Measurements from ENCODE around the gene ZNF586.
"Not testable (repeated sequence)": the region's sequence is repeated elsewhere in the genome, so short reads cannot be mapped to it uniquely, and the experiment has no call there.

The ZNF586 gene

DNA sequence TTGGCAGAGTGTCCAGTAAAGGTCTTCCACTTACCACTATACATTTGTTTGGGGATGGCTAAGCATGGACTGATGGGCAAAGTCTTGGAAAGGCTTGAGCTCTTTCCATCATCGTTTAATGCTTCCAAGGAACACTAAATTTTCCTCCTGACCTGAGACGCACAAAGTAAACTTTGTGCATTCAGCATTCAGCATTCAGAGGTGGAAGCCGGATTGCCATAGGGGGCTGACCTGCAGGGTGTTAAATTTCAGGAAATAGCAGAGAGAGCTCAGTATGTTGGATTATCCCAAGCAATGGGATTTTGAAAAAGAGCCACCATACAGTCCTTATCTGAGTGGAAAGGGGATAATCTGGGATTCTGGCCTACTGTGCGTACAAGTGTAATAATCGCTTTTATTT lies 31.2 kb downstream of the ZNF586 start:
- no peak for DNase-seq

DNA sequence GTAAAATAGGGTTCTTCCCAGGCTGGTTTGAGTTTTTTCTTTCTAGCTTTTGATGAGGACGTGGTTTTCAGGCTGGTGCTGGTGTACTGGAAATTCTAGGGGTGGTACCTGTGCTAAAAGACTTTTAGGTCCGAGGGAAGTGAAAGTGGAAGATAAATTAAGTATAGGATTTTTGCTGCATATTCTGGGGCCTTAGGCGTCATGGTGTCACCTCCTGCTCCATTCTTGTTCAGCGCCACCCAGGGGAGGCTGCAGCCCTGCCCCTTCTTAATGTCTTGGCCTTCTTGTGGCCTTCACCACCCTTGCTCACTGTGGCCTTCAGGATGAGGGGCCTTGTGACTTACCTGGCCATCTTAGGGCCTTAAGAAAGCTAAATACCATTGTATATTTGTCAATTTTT lies 32.8 kb downstream of the ZNF586 start:
- no peak for DNase-seq

DNA sequence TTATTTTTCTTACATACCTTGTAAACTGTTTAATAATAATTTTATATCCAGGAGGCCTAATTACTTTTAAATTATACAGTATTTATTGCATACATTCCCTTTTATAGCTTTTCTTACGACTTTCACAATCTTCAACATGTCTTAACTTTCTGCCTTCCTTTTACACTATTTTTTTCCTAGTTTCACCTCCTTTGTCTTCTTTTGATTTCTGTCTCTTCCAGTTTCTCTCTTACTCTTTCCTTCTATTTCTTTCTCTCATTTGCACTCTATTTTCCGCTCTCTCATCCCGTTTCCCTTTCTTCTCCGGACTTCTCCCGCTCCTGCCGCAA lies 33.8 kb downstream of the ZNF586 start:
- no peak for DNase-seq

DNA sequence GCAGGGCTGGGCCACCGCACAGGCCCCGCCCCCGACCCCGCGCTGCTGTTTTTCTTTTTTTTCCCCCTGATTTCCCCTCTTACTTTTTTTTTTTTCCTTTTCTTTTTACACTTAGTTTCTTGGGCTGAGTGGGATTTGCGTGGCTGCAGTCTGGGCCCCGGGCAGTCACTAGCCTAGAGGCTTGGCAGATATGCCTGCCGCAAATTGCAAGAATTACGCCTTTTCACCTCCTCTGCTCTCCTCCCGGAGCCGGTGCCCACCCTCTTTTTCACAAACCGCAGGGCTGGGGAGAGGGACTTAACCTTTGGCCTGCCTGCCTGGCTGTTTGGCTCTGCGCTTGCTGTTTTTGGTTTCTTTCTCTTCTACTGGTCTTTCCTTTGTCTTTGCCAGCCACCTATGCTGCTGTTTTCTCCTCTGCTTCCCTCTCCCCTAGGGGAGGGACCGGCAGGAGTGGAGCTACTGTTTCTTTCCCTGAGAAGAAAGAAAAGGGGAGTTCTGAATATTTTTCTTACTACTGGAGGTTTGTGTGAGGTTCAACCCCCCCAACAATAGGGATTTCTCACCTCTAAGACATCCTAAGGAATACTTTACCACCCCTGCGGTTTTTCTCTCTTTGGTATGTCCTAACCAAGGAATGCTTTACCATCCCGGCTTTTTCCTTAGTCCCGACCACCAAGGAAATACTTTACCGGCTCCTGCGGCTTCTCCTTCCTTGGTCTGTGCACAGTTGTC lies 34.3 kb downstream of the ZNF586 start:
- DNase-seq: peak; percentile 5 to 42 (median 26)

DNA sequence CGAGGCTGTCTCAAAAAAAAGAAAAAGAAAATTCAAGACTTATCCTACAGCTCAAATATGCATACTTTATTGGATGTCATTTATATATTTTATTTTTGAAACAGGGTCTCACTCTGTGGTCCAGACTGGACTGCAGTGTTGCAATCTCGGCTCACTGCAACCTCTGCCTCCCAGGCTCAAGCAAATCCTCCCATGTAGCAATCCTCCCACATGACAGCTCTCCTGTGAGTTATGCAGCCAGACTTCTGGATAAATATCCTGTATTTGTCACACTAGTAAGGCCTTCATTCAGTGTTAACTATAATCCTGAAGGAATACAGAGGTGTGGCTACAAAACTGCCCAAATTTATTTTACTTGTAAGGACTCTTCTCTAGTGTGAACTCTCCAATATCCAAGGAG lies 38.1 kb downstream of the ZNF586 start:
- DNase-seq: peak in 1 of 4 experiments; percentile 15

DNA sequence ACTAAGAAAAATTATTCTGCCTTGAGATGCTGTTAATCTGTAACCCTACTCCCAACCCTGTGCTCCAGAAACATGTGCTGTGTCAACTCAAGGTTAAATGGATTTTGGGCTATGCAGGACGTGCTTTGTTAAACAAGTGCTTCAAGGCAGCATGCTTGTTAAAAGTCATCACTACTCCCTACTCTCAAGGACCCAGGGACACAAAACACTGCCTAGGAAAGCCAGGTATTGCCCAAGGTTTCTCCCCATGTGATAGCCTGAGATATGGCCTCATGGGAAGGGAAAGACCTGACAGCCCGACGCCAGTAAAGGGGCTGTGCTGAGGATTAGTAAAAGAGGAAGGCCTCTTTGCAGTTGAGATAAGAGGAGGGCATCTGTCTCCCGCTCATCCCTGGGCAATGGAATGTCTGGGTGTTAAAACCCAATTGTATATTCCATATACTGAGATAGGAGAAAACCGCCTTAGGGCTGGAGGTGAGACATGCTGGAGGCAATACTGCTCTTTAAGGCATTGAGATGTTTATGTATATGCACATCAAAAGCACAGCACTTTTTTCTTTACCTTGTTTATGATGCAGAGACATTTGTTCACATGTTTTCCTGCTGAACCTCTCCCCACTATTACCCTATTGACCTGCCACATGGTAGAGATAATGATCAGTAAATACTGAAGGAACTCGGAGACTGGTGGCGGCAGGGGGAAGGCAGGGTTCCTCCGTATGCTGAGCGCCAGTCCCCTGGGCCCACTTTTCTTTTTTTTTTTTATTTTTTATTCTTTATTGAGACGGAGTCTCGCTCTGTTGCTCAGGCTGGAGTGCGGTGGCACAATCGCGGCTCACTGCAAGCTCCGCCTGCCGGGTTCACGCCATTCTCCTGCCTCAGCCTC lies 41.2 kb downstream of the ZNF586 start:
- DNase-seq: not testable (repeated sequence)

DNA sequence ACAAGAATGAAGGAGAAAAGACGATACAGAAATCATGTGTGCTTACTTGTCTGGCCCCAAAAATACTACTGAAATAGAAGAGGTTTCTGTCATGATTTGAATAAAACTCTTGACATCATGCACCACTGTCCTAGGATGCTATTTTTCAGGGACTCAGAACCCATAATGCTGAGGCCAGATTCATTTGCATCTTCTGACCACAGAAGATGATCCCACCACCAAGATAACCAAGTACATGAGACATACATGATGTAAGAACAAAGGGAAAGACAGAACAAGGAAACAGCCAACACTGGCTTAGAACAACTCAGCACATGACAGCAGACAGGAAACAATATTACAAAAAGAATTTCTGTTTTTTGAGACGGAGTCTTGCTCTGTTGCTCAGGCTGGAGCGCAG lies 42.8 kb downstream of the ZNF586 start:
- DNase-seq: peak in 2 of 4 experiments; percentile 55

DNA sequence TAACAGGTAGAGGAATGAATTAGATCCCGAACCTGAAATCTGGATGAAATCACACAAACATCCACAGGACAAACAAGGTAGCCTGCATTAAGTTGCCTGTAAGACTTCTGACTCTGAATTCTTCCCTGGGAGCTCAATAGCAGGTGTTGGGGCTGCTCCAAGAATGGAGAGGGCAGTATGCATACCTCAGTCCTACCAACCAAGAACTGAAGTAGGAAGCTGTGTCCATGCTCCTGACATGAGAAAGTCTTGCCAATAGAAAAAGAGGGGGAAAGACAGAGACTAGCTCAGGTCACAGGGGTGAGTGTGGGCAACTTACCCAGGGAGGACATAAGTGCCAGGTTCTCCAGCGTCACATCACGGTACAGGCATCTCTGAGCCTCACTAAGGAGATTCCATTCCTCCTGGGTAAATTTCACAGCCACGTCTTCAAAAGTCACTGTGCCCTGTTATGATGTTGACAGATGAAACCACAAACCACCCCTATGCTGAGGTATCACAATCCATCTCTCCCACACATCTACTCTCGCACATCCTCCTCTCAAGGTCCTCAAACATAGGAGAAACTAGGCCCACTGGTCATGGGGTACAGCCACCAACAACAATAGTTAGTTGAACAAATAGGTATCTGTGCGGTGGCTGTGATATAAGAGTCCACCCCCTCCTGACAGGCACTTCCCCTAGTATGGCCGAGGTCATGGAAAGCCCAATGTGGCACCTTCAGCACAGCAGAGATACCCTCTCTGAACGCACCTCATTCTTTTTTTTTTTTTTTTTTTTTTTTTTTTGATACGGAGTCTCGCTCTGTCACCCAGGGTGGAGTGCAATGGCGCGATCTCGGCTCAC lies 43.7 kb downstream of the ZNF586 start:
- not testable (repeated sequence) for DNase-seq

DNA sequence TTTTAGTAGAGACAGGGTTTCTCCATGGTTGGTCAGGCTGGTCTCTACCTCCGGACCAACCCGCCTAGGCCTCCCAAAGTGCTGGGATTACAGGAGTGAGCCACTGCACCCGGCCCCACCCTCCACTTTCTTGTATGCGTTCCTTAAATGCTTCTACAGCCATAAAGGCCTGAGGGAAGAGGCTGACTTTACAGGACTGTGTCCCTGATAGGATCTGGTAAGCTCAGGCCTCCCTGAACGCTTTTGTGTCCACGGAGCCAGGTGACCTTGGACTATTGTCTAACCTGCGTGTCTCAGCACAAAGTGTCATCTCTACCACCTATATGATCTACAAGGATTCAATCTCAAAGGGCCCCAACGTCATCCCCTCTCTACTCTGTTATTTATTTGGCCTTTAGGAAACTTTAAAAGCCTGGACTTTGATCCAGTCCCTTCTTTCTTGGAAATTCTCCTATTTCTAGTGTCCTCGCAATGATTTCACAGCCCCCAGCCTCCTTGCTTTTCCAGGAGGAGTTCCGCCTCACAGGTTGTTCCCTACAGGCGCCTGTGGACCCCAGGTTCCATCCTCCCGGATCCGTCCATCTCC lies 44.5 kb downstream of the ZNF586 start:
- DNase-seq: no peak

DNA sequence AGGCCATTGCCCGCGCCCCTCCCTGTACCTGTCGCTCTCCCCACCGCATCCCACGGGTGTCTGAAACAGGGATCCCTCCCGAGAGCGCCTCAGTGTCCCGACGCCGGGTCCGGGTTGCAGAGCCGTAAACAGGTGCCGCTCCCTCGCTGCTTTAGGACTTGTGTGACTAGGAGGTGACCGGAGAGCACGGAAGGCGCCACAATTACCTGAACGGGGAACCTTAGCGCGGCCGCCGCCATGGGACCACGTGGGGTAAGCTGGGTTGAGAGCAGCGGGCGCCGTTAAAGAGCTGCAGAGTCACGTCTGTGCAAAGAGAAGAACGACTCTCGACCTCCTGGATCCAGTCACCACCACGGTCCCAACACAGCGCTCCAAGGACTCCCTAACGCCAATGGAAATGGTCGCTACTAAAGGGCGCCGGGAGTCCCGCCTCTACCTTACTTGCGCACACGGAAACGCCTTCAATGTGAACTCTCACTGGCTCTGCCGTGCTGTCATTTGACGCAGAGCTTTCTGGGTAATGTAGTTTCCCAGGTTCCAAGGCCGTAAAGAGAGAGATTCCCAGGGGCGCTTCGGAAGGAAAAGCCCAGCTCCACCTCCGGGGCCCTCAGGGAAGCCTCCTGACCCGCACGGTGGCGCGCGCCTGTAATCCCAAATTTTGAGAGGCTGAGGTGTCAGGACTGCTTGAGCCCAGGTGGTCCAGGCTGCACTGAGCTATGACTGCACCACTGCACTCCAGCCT lies 45.2 kb downstream of the ZNF586 start, which contains the start of gene ZNF552:
Gene ZNF552 (minus strand): TSS at position 409 of the 742 bp plus-strand sequence. CDS start 170 bp downstream, at position 239.
- peak; percentile 92 to 96 (median 94) for DNase-seq

DNA sequence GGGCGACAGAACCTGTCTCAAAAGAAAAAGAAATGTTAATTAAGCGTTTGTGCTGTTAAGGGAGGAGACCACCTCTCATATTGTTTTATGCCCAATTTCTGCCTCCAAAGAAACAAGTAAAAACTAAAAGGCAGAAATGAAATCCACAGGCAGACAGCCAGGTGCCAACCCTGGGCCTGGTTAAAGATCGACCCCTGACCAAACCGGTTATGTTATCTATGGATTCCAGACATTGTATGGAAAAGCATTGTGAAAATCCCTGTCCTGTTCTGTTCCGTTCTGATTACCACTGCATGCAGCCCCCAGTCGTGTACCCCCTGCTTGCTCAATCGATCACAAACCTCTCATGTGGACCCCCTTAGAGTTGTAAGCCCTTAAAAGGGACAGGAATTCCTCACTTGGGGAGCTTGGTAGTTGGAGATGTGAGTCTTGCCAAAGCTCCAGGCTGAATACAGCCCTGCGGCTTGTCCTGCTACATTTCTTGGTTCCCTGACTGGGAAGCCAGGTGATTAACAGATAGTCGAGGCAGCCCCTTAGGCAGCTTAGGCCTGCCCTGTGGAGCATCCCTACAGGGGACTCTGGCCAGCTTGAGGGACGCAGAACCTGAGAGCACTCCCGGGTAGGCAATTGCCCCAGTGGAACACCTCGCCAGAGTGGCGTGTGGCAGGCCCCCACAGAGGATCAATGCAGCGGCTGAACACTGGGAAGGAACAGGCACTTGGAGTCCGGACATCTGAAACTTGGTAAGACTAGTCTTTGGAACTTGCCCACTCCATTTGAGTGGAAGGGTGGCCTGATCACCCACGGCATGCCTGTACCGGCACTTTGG lies 46.0 kb downstream of the ZNF586 start:
- DNase-seq: no peak

DNA sequence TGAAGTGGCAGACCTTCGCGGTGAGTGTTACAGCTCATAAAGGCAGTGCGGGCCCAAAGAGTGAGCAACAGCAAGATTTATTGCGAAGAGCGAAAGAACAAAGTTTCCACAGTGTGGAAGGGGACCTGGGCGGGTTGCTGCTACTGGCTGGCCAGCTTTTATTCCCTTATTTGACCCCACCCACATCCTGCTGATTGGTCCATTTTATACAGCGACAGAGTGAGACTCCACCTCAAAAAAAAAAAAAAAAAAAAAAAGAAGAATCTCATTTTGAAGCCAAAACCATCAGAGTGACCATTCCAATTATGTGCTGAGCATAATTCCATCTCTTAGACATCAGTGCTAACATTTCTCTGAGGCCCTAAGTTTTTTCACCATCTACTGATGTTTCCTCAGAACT lies 47.2 kb downstream of the ZNF586 start:
- peak in 1 of 4 experiments; percentile 20 for DNase-seq

DNA sequence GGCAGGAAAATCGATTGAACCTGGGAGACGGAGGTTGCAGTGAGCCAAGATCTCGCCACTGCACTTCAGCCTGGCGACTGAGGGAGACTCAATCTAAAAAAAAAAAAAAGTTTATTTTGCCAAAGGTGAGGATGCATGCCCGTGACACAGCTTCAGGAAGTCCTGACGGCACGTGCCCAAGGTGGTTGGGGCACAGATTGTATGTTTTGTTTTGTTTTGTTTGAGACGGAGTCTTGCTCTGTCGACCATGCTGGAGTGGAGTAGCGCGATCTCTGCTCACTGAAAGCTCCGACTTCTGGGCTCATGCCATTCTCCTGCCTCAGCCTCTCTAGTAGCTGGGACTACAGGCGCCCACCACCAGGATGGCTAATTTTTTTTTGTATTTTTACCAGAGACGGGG lies 48.5 kb downstream of the ZNF586 start:
- no peak for DNase-seq

DNA sequence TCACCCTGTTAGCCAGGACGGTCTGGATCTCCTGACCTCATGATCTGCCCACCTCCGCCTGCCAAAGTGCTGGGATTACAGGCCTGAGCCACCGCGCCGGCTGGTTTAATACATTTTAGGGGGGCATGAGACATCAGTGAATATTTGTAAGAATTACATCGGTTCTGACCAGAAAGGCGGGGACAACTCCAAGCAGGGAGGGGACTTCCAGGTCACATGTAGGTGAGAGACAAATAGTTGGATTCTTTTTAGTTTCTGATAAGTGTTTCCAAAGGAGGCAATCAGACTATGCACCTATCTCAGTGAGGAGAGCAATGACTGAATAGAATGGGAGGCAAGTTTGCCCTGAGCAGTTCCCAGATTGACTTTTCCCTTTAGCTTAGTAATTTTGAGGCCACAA lies 48.9 kb downstream of the ZNF586 start:
- DNase-seq: no peak

DNA sequence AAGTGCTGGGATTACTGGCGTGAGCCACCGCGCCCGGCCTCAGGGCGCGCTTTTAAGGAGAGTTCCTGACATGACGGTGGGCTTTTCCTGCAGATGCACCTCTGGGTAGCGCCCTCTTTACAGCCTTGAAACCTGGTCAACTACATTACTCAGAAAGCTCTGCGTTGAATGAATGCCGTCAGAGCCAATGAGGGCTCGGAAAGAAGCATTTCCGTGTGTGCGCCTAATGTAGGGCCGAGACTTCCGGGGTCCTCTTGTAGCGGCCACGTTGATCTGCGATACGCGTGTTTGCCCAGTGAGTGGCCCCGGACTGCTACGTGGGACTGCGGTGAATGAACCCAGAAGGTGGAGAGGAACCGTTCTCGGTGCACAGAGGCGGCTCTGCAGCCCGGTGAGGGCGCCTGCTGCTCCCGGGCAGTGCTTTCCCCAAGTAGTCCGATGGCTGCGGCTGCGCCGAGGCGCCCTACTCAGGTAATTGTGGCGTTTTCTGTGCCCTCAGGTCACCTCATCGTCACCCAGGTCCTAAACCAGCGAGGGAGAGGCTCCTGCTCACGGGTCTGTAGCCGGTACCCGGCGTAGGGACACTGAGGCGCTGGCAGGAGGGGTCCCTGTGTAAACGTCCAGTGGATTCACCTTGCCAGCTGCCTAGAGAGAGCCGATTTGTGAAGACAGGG lies 50.1 kb downstream of the ZNF586 start:
- DNase-seq: peak; percentile 85 to 92 (median 92)

DNA sequence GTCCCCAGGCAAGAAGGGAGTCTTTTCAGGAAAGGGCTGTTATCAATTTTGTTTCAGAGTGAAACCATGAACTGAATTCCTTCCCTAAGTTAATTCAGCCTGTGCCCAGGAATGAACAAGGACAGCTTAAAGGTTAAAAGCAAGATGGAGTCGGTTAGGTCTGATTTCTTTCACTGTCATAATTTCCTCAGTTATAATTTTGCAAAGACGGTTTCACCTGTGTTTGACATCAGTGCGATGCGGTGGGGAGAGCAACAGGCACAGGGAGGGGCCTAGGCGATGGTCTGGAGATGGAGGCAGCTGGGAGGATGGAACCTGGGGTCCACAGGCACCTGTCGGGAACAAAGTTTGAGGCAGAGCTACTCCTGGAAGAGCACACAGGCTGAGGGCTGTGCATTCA lies 51.1 kb downstream of the ZNF586 start:
- no peak for DNase-seq

DNA sequence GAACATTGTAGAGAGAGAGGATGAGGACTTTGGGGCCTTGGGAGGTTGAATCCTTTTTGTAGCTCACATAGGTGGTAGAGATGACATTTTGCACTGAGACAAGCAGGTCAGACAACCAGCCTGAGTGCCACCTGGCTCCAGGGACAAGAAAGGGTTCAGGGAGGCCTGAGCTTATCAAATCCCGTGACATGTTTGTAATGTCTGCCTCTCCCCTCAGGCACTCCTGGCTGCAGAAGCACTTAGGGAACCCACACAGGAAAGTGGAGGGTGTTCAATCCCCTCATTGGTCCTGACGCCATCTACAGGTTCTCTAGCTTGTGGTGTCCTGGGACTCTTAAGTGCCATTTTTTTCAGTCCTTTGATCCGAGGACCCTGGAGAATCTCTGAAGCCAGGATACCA lies 51.6 kb downstream of the ZNF586 start:
- DNase-seq: not testable (repeated sequence)

DNA sequence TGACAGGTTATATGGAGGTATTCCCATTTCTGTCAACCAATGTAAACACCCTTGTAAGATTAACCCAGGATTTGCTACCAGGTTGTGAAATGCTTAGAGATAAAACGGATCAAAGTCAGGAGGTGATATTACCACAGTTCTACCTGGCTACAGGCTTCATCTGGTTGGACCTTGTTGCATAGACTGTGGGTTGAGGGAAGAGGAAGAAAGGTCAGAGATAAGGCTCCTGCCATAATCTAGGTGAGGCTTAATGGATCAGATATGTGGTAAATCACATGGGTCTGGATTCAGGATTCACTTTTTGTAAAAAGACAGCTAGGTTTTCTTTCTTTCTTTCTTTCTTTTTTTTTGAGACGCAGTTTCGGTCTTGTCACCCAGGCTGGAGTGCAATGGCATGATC lies 52.0 kb downstream of the ZNF586 start:
- not testable (repeated sequence) for DNase-seq

DNA sequence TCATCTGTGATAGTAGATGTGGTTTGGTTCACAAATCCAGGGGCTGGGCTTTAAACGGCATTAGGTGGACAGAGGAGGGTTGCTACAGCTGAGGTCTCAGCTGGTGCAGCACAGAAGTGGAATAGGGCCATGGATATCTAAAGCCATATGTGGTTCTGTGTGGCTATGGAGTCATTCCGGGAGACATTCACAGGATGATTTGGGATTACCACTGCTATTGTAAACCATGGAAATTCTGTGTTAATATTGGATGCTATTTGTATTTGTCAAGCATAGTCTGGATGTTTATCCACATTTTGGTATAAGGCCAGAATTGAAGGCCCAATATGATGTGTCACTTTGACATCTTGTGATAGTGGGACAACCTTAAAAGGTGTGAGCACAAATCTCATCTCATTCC lies 53.7 kb downstream of the ZNF586 start:
- not testable (repeated sequence) for DNase-seq

DNA sequence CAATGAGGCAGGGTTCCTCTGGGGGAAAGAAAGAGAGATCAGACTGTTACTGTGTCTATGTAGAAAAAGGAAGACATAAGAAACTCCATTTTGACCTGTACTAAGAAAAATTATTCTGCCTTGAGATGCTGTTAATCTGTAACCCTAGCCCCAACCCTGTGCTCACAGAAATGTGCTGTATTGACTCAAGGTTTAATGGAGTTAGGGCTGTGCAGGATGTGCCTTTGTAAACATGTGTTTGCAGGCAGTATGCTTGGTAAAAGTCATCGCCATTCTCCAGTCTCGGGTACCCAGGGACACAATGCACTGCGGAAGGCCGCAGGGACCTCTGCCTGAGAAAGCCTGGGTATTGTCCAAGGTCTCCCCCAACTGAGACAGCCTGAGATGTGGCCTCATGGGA lies 54.1 kb downstream of the ZNF586 start:
- not testable (repeated sequence) for DNase-seq

Data from suppressor macrophage (primary cell).